ENCODE measurements around the gene APAF1.
A peak's percentile ranks its signal among the peaks of the same experiment; 100 is the strongest.

Gene APAF1

DNA sequence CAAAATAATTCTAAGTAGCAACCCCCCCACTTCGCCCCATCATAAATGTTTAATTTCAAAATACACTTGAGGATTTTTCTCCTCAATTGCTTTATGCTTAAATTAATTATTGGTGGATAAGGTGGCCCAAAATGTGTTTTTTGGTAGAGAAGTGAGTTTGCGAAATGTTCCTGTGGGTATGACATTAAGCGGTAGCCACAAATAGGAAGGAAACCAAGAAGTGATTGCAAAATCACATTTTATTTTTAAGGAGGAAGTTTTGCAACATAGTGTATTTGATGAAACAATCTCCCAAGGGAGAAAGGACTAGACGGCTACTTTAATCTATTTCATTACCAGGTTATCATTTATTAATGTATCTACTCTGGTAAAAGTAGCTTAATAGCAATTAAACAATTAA is 26.1 kb upstream of the APAF1 start (continued):
- TF ChIP-seq, protein P1, sequence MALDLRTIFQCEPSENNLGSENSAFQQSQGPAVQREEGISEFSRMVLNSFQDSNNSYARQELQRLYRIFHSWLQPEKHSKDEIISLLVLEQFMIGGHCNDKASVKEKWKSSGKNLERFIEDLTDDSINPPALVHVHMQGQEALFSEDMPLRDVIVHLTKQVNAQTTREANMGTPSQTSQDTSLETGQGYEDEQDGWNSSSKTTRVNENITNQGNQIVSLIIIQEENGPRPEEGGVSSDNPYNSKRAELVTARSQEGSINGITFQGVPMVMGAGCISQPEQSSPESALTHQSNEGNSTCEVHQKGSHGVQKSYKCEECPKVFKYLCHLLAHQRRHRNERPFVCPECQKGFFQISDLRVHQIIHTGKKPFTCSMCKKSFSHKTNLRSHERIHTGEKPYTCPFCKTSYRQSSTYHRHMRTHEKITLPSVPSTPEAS (tag by site-specific recombination; IDR thresholded peaks at IDR 0.05), result no peak
- TF ChIP-seq, protein P2, sequence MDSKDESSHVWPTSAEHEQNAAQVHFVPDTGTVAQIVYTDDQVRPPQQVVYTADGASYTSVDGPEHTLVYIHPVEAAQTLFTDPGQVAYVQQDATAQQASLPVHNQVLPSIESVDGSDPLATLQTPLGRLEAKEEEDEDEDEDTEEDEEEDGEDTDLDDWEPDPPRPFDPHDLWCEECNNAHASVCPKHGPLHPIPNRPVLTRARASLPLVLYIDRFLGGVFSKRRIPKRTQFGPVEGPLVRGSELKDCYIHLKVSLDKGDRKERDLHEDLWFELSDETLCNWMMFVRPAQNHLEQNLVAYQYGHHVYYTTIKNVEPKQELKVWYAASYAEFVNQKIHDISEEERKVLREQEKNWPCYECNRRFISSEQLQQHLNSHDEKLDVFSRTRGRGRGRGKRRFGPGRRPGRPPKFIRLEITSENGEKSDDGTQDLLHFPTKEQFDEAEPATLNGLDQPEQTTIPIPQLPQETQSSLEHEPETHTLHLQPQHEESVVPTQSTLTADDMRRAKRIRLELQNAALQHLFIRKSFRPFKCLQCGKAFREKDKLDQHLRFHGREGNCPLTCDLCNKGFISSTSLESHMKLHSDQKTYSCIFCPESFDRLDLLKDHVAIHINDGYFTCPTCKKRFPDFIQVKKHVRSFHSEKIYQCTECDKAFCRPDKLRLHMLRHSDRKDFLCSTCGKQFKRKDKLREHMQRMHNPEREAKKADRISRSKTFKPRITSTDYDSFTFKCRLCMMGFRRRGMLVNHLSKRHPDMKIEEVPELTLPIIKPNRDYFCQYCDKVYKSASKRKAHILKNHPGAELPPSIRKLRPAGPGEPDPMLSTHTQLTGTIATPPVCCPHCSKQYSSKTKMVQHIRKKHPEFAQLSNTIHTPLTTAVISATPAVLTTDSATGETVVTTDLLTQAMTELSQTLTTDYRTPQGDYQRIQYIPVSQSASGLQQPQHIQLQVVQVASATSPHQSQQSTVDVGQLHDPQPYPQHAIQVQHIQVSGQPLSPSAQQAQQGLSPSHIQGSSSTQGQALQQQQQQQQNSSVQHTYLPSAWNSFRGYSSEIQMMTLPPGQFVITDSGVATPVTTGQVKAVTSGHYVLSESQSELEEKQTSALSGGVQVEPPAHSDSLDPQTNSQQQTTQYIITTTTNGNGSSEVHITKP (tag by site-specific recombination; IDR thresholded peaks at IDR 0.05), result no peak
- TF ChIP-seq ZFHX2 (tag by site-specific recombination; conservative IDR thresholded peaks at IDR 0.05) (no peak), ZNF654 (tag by site-specific recombination; IDR thresholded peaks at IDR 0.05; ENCODE audit: low read depth) (no peak), GLIS2 (tag by site-specific recombination; IDR thresholded peaks at IDR 0.05) (no peak), BCL11A (tag by site-specific recombination; IDR thresholded peaks at IDR 0.05; ENCODE audit: low read depth) (no peak), ZNF558 (tag by site-specific recombination; IDR thresholded peaks at IDR 0.05) (no peak), SCRT2 (tag by site-specific recombination; IDR thresholded peaks at IDR 0.05) (no peak), ZNF843 (tag by site-specific recombination; IDR thresholded peaks at IDR 0.05) (no peak)
- TF ChIP-seq, protein P3, sequence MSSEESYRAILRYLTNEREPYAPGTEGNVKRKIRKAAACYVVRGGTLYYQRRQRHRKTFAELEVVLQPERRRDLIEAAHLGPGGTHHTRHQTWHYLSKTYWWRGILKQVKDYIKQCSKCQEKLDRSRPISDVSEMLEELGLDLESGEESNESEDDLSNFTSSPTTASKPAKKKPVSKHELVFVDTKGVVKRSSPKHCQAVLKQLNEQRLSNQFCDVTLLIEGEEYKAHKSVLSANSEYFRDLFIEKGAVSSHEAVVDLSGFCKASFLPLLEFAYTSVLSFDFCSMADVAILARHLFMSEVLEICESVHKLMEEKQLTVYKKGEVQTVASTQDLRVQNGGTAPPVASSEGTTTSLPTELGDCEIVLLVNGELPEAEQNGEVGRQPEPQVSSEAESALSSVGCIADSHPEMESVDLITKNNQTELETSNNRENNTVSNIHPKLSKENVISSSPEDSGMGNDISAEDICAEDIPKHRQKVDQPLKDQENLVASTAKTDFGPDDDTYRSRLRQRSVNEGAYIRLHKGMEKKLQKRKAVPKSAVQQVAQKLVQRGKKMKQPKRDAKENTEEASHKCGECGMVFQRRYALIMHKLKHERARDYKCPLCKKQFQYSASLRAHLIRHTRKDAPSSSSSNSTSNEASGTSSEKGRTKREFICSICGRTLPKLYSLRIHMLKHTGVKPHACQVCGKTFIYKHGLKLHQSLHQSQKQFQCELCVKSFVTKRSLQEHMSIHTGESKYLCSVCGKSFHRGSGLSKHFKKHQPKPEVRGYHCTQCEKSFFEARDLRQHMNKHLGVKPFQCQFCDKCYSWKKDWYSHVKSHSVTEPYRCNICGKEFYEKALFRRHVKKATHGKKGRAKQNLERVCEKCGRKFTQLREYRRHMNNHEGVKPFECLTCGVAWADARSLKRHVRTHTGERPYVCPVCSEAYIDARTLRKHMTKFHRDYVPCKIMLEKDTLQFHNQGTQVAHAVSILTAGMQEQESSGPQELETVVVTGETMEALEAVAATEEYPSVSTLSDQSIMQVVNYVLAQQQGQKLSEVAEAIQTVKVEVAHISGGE (tag by site-specific recombination; conservative IDR thresholded peaks at IDR 0.05; ENCODE audit: low read depth), result no peak
- TF ChIP-seq, protein P4, sequence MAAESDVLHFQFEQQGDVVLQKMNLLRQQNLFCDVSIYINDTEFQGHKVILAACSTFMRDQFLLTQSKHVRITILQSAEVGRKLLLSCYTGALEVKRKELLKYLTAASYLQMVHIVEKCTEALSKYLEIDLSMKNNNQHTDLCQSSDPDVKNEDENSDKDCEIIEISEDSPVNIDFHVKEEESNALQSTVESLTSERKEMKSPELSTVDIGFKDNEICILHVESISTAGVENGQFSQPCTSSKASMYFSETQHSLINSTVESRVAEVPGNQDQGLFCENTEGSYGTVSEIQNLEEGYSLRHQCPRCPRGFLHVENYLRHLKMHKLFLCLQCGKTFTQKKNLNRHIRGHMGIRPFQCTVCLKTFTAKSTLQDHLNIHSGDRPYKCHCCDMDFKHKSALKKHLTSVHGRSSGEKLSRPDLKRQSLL (tag by site-specific recombination; IDR thresholded peaks at IDR 0.05), result no peak
- TF ChIP-seq, protein P5, sequence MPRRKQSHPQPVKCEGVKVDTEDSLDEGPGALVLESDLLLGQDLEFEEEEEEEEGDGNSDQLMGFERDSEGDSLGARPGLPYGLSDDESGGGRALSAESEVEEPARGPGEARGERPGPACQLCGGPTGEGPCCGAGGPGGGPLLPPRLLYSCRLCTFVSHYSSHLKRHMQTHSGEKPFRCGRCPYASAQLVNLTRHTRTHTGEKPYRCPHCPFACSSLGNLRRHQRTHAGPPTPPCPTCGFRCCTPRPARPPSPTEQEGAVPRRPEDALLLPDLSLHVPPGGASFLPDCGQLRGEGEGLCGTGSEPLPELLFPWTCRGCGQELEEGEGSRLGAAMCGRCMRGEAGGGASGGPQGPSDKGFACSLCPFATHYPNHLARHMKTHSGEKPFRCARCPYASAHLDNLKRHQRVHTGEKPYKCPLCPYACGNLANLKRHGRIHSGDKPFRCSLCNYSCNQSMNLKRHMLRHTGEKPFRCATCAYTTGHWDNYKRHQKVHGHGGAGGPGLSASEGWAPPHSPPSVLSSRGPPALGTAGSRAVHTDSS (tag by site-specific recombination; IDR thresholded peaks at IDR 0.05), result no peak

DNA sequence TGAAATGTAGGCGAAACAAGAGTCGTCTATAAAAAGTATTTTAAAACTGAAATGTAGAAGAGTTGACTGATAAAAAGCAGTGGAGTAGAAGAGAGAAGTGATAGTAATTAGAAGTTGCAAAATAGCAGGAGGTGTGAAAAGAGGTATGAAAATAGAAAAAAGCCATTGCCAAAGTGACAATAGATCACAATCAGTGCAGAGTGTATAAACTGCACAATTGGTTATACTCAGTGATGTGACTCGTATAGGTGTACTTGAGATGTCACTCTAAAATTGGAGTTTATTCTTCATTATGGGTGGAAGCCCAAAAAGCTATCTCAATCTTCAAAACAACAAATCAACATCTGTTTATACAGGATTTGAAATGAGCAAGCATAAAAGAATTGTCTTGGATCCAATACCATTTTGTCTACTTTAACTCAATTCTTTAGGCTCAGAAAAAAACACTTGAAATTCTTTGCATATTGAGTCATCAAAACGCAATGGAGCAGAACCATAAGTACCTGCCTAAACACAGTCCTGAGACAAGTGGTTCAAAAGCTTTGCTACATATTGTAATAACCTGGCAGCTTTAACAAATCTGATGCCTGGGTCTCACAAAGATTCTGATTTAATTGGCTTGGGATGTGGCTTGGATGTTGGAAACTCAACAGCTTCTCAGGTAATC is 9.3 kb upstream of the APAF1 start:
- H3K4me1 ChIP-seq (ENCODE audit: control insufficient read depth, insufficient read depth, low read length), result peaks cover 7% of the 10 kb centered on the region; the same call in 1 of the 2 replicates
- H3K27ac ChIP-seq (ENCODE audit: extremely low read depth, low read depth, low read length), result no peak overlapping the region
- no peak overlapping the region for H3K4me3 ChIP-seq (ENCODE audit: low read depth, low read length)
- ChIA-PET CTCF (interaction anchor here (1.5 kb wide), 1 partner anchor 363 kb away, joined by 9 read pairs; no protein-coding TSS in a partner anchor), POLR2A (interaction anchor here (0.6 to 3.2 kb wide), 4 partner anchors 9 to 281 kb away, joined by 3 to 10 read pairs (median 6); partner anchors contain the start of genes APAF1, IKBIP and SLC25A3)
- H3K9me3 ChIP-seq (ENCODE audit: control insufficient read depth, insufficient read depth, low read depth, low read length), result no peaks in the 10 kb centered on the region
- peaks cover 20 to 30% of the 10 kb centered on the region in 2 experiments for H3K36me3 ChIP-seq (ENCODE audit: control insufficient read depth in 2 of 2, insufficient read depth in 1 of 2, low read length in 2 of 2)
- TF ChIP-seq ZNF677 (tag by site-specific recombination; IDR thresholded peaks at IDR 0.05), result no peak
- 0 out of 2 replicates have a peak, but pooled peaks have one; percentile 57 for TF ChIP-seq ZNF184 (tag by site-specific recombination; IDR thresholded peaks at IDR 0.05)
- TF ChIP-seq PRDM1 (tag by site-specific recombination; IDR thresholded peaks at IDR 0.05), result 0 out of 2 replicates have a peak, but pooled peaks have one; percentile 5
- TF ChIP-seq ZNF549 (tag by site-specific recombination; IDR thresholded peaks at IDR 0.05), result peak; percentile 53; the same call in 1 of the 2 replicates
- TF ChIP-seq, protein P6, sequence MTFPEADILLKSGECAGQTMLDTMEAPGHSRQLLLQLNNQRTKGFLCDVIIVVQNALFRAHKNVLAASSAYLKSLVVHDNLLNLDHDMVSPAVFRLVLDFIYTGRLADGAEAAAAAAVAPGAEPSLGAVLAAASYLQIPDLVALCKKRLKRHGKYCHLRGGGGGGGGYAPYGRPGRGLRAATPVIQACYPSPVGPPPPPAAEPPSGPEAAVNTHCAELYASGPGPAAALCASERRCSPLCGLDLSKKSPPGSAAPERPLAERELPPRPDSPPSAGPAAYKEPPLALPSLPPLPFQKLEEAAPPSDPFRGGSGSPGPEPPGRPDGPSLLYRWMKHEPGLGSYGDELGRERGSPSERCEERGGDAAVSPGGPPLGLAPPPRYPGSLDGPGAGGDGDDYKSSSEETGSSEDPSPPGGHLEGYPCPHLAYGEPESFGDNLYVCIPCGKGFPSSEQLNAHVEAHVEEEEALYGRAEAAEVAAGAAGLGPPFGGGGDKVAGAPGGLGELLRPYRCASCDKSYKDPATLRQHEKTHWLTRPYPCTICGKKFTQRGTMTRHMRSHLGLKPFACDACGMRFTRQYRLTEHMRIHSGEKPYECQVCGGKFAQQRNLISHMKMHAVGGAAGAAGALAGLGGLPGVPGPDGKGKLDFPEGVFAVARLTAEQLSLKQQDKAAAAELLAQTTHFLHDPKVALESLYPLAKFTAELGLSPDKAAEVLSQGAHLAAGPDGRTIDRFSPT (tag by site-specific recombination; IDR thresholded peaks at IDR 0.05), result peak; percentile 41; the same call in 1 of the 2 replicates
- TF ChIP-seq, protein P7, sequence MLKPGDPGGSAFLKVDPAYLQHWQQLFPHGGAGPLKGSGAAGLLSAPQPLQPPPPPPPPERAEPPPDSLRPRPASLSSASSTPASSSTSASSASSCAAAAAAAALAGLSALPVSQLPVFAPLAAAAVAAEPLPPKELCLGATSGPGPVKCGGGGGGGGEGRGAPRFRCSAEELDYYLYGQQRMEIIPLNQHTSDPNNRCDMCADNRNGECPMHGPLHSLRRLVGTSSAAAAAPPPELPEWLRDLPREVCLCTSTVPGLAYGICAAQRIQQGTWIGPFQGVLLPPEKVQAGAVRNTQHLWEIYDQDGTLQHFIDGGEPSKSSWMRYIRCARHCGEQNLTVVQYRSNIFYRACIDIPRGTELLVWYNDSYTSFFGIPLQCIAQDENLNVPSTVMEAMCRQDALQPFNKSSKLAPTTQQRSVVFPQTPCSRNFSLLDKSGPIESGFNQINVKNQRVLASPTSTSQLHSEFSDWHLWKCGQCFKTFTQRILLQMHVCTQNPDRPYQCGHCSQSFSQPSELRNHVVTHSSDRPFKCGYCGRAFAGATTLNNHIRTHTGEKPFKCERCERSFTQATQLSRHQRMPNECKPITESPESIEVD (tag by site-specific recombination; IDR thresholded peaks at IDR 0.05), result peak; percentile 89
- no peak for TF ChIP-seq KLF9 (tag by site-specific recombination; IDR thresholded peaks at IDR 0.05; ENCODE audit: low read depth)
